Activated CD4-positive, alpha-beta T cell treated with anti-CD3 and anti-CD28 coated beads, Interleukin-2, Interleukin-4, amounts not matched to agents 100 ng/mL and 50 ng/mL, durations not matched to agents 16 hours and 8 hours (primary cell): ENCODE measurements around the gene TMEM128.
"Not testable (repeated sequence)": the region's sequence is repeated elsewhere in the genome, so short reads cannot be mapped to it uniquely, and the experiment has no call there.

Source experiments
- DNase-seq: peaks from one replicate; pipeline ENCODE4 v3.0.0-alpha.2; 2020; ENCODE audit warnings: low spot score

The TMEM128 gene, protein sequence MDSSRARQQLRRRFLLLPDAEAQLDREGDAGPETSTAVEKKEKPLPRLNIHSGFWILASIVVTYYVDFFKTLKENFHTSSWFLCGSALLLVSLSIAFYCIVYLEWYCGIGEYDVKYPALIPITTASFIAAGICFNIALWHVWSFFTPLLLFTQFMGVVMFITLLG

GRCh38 chr4:4248029-4248884 lies at the start of gene TMEM128:
TSS of gene TMEM128 (minus strand) at chr4:4248223. CDS start at chr4:4248202, 21 bp downstream.
- peak; percentile 95 for DNase-seq

GRCh38 chr4:4296283-4296846 lies 48.3 kb upstream of the TMEM128 start:
- DNase-seq, result no peak

GRCh38 chr4:4293279-4293678 lies 45.3 kb upstream of the TMEM128 start:
- no peak for DNase-seq

- peak; percentile 96 for DNase-seq
Observed at GRCh38 chr4:4289941-4290850, 42.2 kb upstream of the TMEM128 start, which contains the start of the genes LYAR and ZBTB49. TSS of gene LYAR (minus strand) at chr4:4290154. CDS start at chr4:4283742, 6,412 bp downstream. TSS of gene ZBTB49 (plus strand) at chr4:4290251. CDS start at chr4:4299946, 9,695 bp downstream.

DNA sequence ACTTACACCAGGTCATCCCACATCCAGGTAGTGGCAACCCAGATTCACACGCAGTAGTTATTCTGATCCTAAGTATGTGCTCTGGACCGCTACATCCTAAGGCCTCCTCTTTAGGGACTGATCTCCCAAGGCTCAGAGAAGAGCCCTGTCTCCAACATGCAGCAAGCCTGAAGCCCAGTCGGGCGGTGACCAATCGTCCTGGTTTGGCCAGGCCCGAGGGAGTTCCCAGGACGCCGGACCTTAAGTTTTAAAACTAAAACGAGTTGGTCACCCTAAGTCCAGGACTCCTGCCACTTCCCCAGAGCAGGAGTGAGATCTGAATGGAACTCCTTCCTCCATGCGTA lies 41.5 kb upstream of the TMEM128 start:
- DNase-seq, result no peak

DNA sequence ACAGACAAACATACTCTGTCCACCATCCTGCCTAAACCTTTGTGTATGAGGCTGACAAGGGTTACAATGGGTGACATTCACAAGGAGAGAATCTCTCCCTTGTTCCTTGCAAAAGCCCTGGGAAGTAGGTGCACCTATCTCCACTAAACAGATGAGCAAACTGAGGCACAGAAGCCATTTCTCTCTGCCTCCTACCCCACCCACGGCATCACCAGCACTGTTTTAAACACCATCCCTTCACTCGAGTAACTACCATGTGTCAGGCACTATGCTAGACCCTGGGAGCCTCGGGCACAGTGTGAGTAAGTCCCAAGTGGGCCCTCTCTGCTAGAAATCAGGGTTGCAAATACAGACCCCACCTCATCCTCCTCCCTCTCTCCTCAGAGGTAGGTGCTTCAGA lies 41.0 kb upstream of the TMEM128 start:
- DNase-seq, result no peak

DNA sequence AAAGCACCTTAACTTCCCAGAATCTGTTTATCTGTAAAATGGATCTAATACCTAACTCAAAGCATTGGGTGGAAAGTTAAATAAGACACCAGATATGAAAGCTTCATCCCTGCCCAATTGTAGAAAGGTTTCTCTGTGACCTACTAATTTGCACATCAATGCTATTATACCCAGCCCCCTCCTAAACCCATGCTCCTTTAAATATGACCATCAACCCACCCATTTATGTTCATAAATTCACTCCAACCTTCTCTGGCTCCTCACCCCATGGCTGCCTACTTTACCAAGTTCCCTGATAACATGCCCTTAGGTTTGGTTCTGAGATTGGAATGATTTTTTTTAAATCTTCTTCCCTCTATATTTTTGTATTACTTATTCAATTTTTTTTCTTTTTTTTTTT lies 40.1 kb upstream of the TMEM128 start:
- no peak for DNase-seq

GRCh38 chr4:4284827-4285618 lies 37.0 kb upstream of the TMEM128 start:
- DNase-seq, result no peak

- DNase-seq, result no peak
Observed at GRCh38 chr4:4281787-4282186, 33.8 kb upstream of the TMEM128 start.

- DNase-seq, result no peak
Observed at GRCh38 chr4:4277531-4277930, 29.5 kb upstream of the TMEM128 start.

GRCh38 chr4:4274226-4274625 lies 26.2 kb upstream of the TMEM128 start:
- no peak for DNase-seq

DNA sequence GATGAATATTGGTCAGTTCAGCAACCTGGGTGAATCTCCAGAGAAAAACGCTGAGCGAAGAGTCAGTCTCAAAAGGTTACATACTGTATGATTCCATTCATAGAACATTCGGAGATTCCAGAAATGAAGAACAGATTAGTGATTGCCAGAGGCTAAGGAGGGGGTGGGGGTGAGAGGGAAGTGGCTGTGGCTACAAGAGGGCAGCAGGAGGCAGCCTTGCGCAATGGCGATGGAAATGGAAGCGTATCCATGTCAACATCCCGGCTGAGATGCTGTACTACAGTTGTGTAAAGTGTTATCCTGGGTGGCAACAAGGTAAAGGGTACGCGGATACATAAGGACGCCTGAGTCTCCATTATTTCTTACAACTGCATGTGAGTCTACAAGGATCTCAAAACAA lies 23.9 kb upstream of the TMEM128 start:
- DNase-seq, result no peak

- DNase-seq, result no peak
Observed at GRCh38 chr4:4270529-4270928, 22.5 kb upstream of the TMEM128 start.

GRCh38 chr4:4269856-4270255 lies 21.8 kb upstream of the TMEM128 start:
- DNase-seq, result no peak

DNA sequence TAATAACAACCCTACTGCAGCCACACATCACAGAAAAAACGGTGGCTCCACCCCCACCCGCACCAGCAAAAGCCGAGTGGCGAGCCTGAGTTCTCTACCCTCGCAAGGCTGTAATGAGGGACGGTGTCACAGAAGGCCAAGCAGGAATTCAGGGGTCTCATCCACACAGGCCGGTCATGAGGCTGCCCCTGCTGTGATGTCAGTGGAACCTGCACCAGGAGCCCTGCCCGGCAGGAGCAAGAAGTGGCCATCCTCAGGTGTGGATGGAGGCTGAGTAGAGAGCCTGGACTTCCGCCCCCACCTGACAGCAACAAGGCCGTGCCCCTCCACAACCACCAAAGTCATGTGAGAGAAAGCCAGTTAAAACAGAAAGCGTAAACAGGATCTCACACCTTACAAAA lies 21.3 kb upstream of the TMEM128 start:
- no peak for DNase-seq

DNA sequence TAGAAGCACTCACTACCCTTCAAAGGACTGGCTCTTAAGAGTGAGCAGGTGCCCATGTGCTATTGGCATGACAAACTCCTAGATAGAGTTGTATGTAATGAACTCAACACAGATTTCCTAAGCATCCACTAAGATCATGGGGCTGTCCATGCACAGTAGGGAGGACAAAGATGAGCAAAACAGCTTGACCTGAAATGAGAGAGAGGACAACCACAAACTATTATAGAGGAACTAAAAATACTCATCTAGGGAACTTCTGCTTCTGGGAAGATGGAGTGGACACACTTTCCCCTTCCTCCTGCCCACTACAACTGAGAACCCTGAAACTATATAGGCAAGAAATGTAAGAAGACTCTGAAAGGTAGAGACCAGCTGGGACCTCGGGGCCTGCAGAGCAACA lies 20.8 kb upstream of the TMEM128 start:
- no peak for DNase-seq

GRCh38 chr4:4267981-4268380 lies 20.0 kb upstream of the TMEM128 start:
- DNase-seq, result no peak

DNA sequence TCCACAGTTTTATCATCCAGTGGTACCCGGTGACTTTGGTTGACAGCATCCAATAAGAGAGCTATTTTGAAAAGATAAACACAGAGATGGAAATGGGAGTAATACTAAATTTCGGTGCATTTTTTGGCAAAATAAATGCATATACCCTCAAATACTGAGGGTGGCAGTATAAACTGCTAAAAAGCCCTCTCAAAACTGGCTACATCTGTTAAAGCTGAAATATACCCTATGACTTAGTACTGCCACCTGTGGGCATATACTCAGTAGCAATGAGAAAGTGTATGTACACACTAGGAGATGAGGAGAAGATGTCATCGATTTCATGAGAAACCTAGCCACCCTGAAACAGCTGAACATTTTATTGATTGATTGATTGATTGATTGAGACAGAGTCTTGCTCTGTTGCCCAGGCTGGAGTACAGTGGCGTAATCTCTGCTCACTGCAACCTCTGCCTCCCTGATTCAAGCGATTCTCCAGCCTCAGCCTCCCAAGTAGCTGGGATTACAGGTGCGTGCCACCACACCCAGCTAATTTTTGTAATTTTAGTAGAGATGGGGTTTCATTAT lies 12.2 kb upstream of the TMEM128 start:
- DNase-seq, result peak; percentile 57

GRCh38 chr4:4259484-4260100 lies 11.6 kb upstream of the TMEM128 start:
- DNase-seq, result no peak

DNA sequence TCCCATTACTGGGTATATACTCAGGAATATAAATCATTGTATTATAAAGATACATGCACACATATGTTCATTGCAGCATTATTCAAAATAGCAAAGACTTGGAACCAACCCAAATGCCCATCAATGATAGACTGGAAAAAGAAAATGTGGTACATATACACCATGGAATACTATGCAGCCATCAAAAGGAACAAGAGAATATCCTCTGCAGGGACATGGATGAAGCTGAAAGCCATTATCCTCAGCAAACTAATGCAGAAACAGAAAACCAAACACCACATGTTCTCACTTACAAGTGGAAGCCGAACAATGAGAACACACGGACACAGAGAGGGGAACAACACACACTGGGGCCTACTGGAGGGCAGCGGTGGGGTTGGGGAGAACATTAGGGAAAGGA lies 9.7 kb upstream of the TMEM128 start:
- DNase-seq, result not testable (repeated sequence)

DNA sequence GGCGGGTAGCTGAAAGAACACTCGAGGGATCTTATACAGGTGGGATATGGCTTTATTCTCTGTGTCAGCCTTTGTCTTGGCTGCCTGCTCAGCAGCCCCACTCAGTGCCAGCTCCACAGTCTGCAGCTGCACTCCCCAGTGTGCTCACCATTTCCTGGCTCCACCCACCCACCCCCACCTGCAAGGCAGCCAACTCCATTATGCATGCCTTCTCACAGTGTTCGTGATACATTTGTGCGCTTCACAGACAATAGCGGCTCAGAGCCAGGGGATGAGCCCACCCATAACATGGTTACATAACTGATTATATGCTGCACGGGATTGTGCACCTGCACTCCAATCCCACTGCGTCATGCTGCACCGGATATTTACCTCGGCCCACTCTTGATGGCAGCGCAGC lies 8.8 kb upstream of the TMEM128 start:
- DNase-seq, result no peak
